SK-N-SH (cell line): ENCODE measurements around the gene COL5A1. TPM values are rescaled to one million over a fixed set of nuclear protein-coding genes. Genes with fewer than 3 reads are reported as not detected.

Source experiments
- CTCF ChIA-PET: fragments of 300-600, 350-600 bp; formaldehyde crosslinking; extraction: SDS; loops from one replicate; lab custom pipeline; 2021; lab: Yijun Ruan, JAX
- POLR2A ChIA-PET: fragments of 350-600 bp; sonication (Branson Sonifier 250); formaldehyde crosslinking; extraction: SDS; loops from one replicate; lab custom pipeline; 2020; ENCODE audit warnings: antibody characterized with exemption, inconsistent platforms; lab: Yijun Ruan, JAX
- DNase-seq: peaks from one replicate; pipeline ENCODE4 v3.0.0; 2012
- H2AFZ ChIP-seq: fragments of 200-600 bp; sonication (generic); 2 replicates; pipeline ENCODE4 v1.8.1; 2016; ENCODE audit warnings: antibody characterized with exemption, mild to moderate bottlenecking, low read depth
- H3F3A ChIP-seq: fragments of 200-600 bp; sonication (generic); replicated peaks from 2 replicates; pipeline ENCODE3; 2016; ENCODE audit warnings: antibody characterized with exemption, mild to moderate bottlenecking; ENCODE audit not compliant: insufficient read depth
- H3K27ac ChIP-seq, 2 experiments: fragments of 200-500 bp in 1 of 2; fragments of 200-600 bp in 1 of 2; sonication (Bioruptor generic) in 1 of 2; sonication (generic), shearing (Covaris generic) in 1 of 2; 2 replicates each; pipeline versions ENCODE4 v1.5.1 to v1.6.1; 2014 to 2016; ENCODE audit warnings: low read depth in 2 of 2, inconsistent platforms in 1 of 2, low read length in 1 of 2, mild to moderate bottlenecking in 1 of 2, mixed read lengths in 1 of 2
- H3K27me3 ChIP-seq: fragments of 200-600 bp; sonication (generic), shearing (Covaris generic); 2 replicates; pipeline ENCODE4 v1.6.1; 2016; ENCODE audit warnings: mixed run types; ENCODE audit not compliant: insufficient read depth
- H3K36me3 ChIP-seq, 2 experiments: fragments of 200-500 bp in 1 of 2; fragments of 200-600 bp in 1 of 2; sonication (Bioruptor generic) in 1 of 2; sonication (generic) in 1 of 2; replicated peaks in 1 of 2; 2 replicates each; pipeline versions ENCODE3 to v1.5.1; 2014 to 2016; ENCODE audit warnings: low read length in 1 of 2, mild to moderate bottlenecking in 1 of 2; ENCODE audit not compliant: insufficient read depth in 2 of 2, control insufficient read depth in 1 of 2
- H3K4me1 ChIP-seq, 2 experiments: fragments of 200-500 bp in 1 of 2; fragments of 200-600 bp in 1 of 2; sonication (Bioruptor generic) in 1 of 2; sonication (generic), shearing (Covaris generic) in 1 of 2; 2 replicates each; pipeline versions ENCODE4 v1.5.1 to v1.6.1; 2014 to 2016; ENCODE audit warnings: low read depth in 1 of 2, low read length in 1 of 2, mixed run types in 1 of 2; ENCODE audit not compliant: insufficient read depth in 2 of 2, control insufficient read depth in 1 of 2
- H3K4me2 ChIP-seq: fragments of 200-600 bp; sonication (generic), shearing (Covaris generic); 2 replicates; pipeline ENCODE4 v1.6.1; 2017; ENCODE audit warnings: mixed run types
- H3K4me3 ChIP-seq, 2 experiments: fragments of 200-500 bp in 1 of 2; fragments of 200-600 bp in 1 of 2; sonication (Bioruptor generic) in 1 of 2; sonication (generic), shearing (Covaris generic) in 1 of 2; 2 replicates each; pipeline versions ENCODE4 v1.5.1 to v1.8.1; 2014 to 2016; ENCODE audit warnings: low read depth in 2 of 2, inconsistent platforms in 1 of 2, low read length in 1 of 2, mild to moderate bottlenecking in 1 of 2, mixed read lengths in 1 of 2, moderate library complexity in 1 of 2
- H3K79me2 ChIP-seq: fragments of 200-600 bp; sonication (generic); 2 replicates; pipeline ENCODE4 v1.8.1; 2017; ENCODE audit warnings: mild to moderate bottlenecking; ENCODE audit not compliant: insufficient read depth
- H3K9ac ChIP-seq: fragments of 200-600 bp; sonication (generic); 2 replicates; pipeline ENCODE4 v1.6.1; 2017; ENCODE audit warnings: mixed run types
- H3K9me2 ChIP-seq: fragments of 200-600 bp; sonication (generic); 2 replicates; pipeline ENCODE4 v1.6.1; 2017; ENCODE audit warnings: mixed run types
- H3K9me3 ChIP-seq: fragments of 200-600 bp; sonication (generic); 2 replicates; pipeline ENCODE4 v1.6.1; 2017; ENCODE audit warnings: mixed run types, mild to moderate bottlenecking, moderate library complexity
- H4K20me1 ChIP-seq: fragments of 200-600 bp; sonication (generic); 2 replicates; pipeline ENCODE4 v1.6.1; 2017; ENCODE audit warnings: mild to moderate bottlenecking, mixed run types; ENCODE audit not compliant: insufficient read depth
- CHD2 ChIP-seq: fragments of 150-350 bp; IDR thresholded peaks from 2 replicates; pipeline ENCODE4 v1.6.1; 2018; ENCODE audit warnings: low read length; ENCODE audit not compliant: partially characterized antibody
- ELF1 ChIP-seq: IDR thresholded peaks from 2 replicates; pipeline ENCODE4 v1.4.0; 2012
- EP300 ChIP-seq, 2 experiments: IDR thresholded peaks; 2 replicates each; pipeline versions ENCODE4 v1.4.0 to v1.6.1; 2012; ENCODE audit warnings: borderline replicate concordance in 1 of 2, low read depth in 1 of 2, low read length in 1 of 2
- EZH2phosphoT487 ChIP-seq: fragments of 200-600 bp; sonication (generic); IDR thresholded peaks from 2 replicates; pipeline ENCODE4 v1.6.1; 2017; ENCODE audit warnings: low read depth, mixed run types, mild to moderate bottlenecking, antibody characterized with exemption, moderate library complexity, borderline replicate concordance
- FOSL2 ChIP-seq: IDR thresholded peaks from 2 replicates; pipeline ENCODE4 v1.4.0; 2012; ENCODE audit warnings: low read depth, mild to moderate bottlenecking, moderate library complexity, borderline replicate concordance
- FOXJ3 ChIP-seq: sonication (generic); formaldehyde crosslinking; IDR thresholded peaks from 2 replicates; pipeline ENCODE4 v1.5.1; 2020; ENCODE audit warnings: mild to moderate bottlenecking, missing genetic modification reagents
- FOXM1 ChIP-seq: IDR thresholded peaks from 2 replicates; pipeline ENCODE4 v1.4.0; 2012; ENCODE audit warnings: low read depth, mild to moderate bottlenecking
- JUND ChIP-seq: IDR thresholded peaks from 2 replicates; pipeline ENCODE4 v1.4.0; 2012
- MEF2A ChIP-seq: IDR thresholded peaks from 2 replicates; pipeline ENCODE4 v1.4.0; 2012; ENCODE audit warnings: low read depth, borderline replicate concordance
- MXI1 ChIP-seq: IDR thresholded peaks from 2 replicates; pipeline ENCODE4 v1.6.1; 2012; ENCODE audit warnings: mild to moderate bottlenecking, low read depth, low read length, improper control_type of control experiment
- NRF1 ChIP-seq: IDR thresholded peaks from 2 replicates; pipeline ENCODE4 v1.6.1; 2012; ENCODE audit warnings: low read depth, mild to moderate bottlenecking, low read length
- RAD21 ChIP-seq: IDR thresholded peaks from 2 replicates; pipeline ENCODE4 v1.6.1; 2012; ENCODE audit warnings: mild to moderate bottlenecking, low read length
- RCOR1 ChIP-seq: fragments of 150-350 bp; IDR thresholded peaks from 2 replicates; pipeline ENCODE4 v1.6.1; 2017; ENCODE audit warnings: antibody characterized with exemption, low read length
- RFX5 ChIP-seq: IDR thresholded peaks from 2 replicates; pipeline ENCODE4 v1.6.1; 2012; ENCODE audit warnings: mild to moderate bottlenecking, improper control_type of control experiment, low read length
- RXRA ChIP-seq: IDR thresholded peaks from 2 replicates; pipeline ENCODE4 v1.4.0; 2012; ENCODE audit warnings: low read depth, mild to moderate bottlenecking, borderline replicate concordance
- SIN3A ChIP-seq: IDR thresholded peaks from 2 replicates; pipeline ENCODE4 v1.6.1; 2012; ENCODE audit warnings: low read depth, mild to moderate bottlenecking, low read length, moderate library complexity, borderline replicate concordance
- SMC3 ChIP-seq: IDR thresholded peaks from 2 replicates; pipeline ENCODE4 v1.6.1; 2012; ENCODE audit warnings: low read depth, low read length, improper control_type of control experiment
- TAF1 ChIP-seq: IDR thresholded peaks from 2 replicates; pipeline ENCODE4 v1.6.1; 2012; ENCODE audit warnings: low read depth, mild to moderate bottlenecking, low read length, moderate library complexity, borderline replicate concordance
- TEAD4 ChIP-seq: IDR thresholded peaks from 2 replicates; pipeline ENCODE4 v1.4.0; 2012; ENCODE audit warnings: mild to moderate bottlenecking, borderline replicate concordance; ENCODE audit not compliant: insufficient read depth
- YY1 ChIP-seq: IDR thresholded peaks from 2 replicates; pipeline ENCODE4 v1.4.0; 2012; ENCODE audit warnings: low read depth, mild to moderate bottlenecking
- WGBS: methylation state at CpG from one replicate; pipeline ENCODE4 v1.1.6; 2017; ENCODE audit warnings: low lambda C conversion rate; 5-methylcytosine and 5-hydroxymethylcytosine counted together
- polyA plus RNA-seq, 3 experiments: library from polyadenylated mRNA; depleted of rRNA; stranded (reverse); fragments of >200 nt; gene quantifications; 2 replicates each; pipeline ENCODE4 v1.2.3, GENCODE V29; 2012
- TF ChIP-seq, protein P1 (sequence below): fragments of 150-350 bp; IDR thresholded peaks from 2 replicates; pipeline ENCODE4 v1.6.1; 2016; ENCODE audit warnings: mild to moderate bottlenecking, low read depth, low read length
- TF ChIP-seq, protein P2 (sequence below): IDR thresholded peaks from 2 replicates; pipeline ENCODE4 v1.4.0; 2012; ENCODE audit warnings: low read depth, borderline replicate concordance
- TF ChIP-seq, protein P3 (sequence below): fragments of 150-350 bp; IDR thresholded peaks from 2 replicates; pipeline ENCODE4 v1.6.1; 2017; ENCODE audit warnings: antibody characterized with exemption, low read length, low read depth, borderline replicate concordance
- TF ChIP-seq, protein P4 (sequence below): IDR thresholded peaks from 2 replicates; pipeline ENCODE4; 2012

COL5A1 gene
- polyA plus RNA-seq, 1 of the 3 experiments (the other 2 are of a cell fraction), result 73.8 TPM

DNA sequence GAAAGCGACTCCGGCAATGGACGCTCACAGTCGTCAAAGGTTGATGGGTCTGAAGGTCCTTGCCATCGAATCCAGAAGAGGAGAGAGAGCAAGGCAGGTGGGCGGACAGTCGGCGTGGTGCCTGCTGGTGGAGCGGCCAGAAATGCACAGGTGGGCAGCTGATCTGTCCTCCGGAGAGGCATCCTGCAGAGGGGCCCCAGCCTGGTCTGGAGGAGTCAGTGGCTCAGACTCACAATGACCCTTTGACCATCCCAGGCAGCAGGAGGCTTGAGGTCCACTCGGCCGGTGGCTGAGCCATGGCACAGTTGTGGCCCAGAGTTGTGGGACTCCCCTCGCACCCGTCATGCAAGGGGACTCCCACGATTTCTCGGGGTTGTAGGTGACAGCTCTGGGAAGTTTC is 204.6 kb downstream of the COL5A1 start:
- Histone ChIP-seq H3K9ac (no peak overlapping the region), H3K4me3 (no peak overlapping the region), H3K4me2 (no peak overlapping the region), H3K9me3 (no peaks in the 10 kb centered on the region), H3K27ac (no peak overlapping the region), H2AFZ (no peak overlapping the region), H3K27me3 (no peaks in the 10 kb centered on the region), H3K79me2 (no peaks in the 10 kb centered on the region), H3K9me2 (no peaks in the 10 kb centered on the region), H3F3A (peaks cover 25% of the 10 kb centered on the region), H4K20me1 (peaks cover 3% of the 10 kb centered on the region; the same call in 1 of the 2 replicates), H3K4me1 (no peaks in the 10 kb centered on the region), H3K36me3 (peaks cover 34 to 41% of the 10 kb centered on the region in 2 experiments)
- ChIA-PET POLR2A (no interaction called here), CTCF (no interaction called here)
- 77% methylated on average over 12 of the region's 16 CpGs for WGBS
- TF ChIP-seq SMC3 (no peak), ELF1 (no peak), FOSL2 (no peak), EZH2phosphoT487 (no peak), RAD21 (no peak), CHD2 (no peak), FOXJ3 (CRISPR knock-in tag) (no peak), JUND (no peak), TEAD4 (no peak), RCOR1 (no peak), RFX5 (no peak)
- TF ChIP-seq, protein P1, sequence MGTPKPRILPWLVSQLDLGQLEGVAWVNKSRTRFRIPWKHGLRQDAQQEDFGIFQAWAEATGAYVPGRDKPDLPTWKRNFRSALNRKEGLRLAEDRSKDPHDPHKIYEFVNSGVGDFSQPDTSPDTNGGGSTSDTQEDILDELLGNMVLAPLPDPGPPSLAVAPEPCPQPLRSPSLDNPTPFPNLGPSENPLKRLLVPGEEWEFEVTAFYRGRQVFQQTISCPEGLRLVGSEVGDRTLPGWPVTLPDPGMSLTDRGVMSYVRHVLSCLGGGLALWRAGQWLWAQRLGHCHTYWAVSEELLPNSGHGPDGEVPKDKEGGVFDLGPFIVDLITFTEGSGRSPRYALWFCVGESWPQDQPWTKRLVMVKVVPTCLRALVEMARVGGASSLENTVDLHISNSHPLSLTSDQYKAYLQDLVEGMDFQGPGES, result no peak
- DNase-seq, result no peak

DNA sequence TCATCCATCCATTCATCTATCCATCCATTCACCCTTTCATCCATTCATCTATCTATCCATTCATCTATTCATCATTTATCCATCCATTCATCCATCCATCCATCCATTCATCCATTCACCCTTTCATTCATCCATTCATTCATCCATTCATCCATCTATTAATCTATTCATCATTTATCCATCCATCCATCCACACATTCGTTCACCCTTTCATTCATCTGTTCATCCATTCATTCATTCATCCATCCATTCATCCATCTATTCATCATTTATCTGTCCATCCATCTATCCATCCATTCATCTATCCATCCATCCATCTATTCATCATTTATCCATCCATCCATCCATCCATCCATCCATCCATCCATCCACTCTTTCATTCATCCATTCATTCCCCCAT is 205.1 kb downstream of the COL5A1 start:
- Histone ChIP-seq H3K4me3 (no peak overlapping the region), H3K79me2 (no peaks in the 10 kb centered on the region), H3K9me3 (no peaks in the 10 kb centered on the region), H3K4me1 (no peaks in the 10 kb centered on the region), H2AFZ (no peak overlapping the region), H3F3A (peaks cover 22% of the 10 kb centered on the region), H3K27ac (no peak overlapping the region), H3K27me3 (no peaks in the 10 kb centered on the region), H3K9ac (no peak overlapping the region), H3K36me3 (peaks cover 32 to 36% of the 10 kb centered on the region in 2 experiments), H4K20me1 (no peaks in the 10 kb centered on the region; the same call in 1 of the 2 replicates), H3K4me2 (no peak overlapping the region), H3K9me2 (no peaks in the 10 kb centered on the region)
- POLR2A ChIA-PET, result no interaction called here
- 7% methylated on average over 1 of the region's 1 CpG for WGBS
- TF ChIP-seq RCOR1 (no peak), EP300 (IDR thresholded peaks at IDR 0.05; ENCODE audit: borderline replicate concordance in 1 of 2, low read depth in 1 of 2, low read length in 1 of 2) (no peak), ELF1 (no peak), FOSL2 (no peak), MXI1 (no peak), FOXM1 (no peak), SIN3A (no peak), EZH2phosphoT487 (no peak), YY1 (no peak), NRF1 (no peak), MEF2A (no peak), TAF1 (no peak), FOXJ3 (CRISPR knock-in tag) (no peak), CHD2 (no peak), RXRA (no peak)
- TF ChIP-seq, protein P2, sequence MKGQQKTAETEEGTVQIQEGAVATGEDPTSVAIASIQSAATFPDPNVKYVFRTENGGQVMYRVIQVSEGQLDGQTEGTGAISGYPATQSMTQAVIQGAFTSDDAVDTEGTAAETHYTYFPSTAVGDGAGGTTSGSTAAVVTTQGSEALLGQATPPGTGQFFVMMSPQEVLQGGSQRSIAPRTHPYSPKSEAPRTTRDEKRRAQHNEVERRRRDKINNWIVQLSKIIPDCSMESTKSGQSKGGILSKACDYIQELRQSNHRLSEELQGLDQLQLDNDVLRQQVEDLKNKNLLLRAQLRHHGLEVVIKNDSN, result no peak
- TF ChIP-seq, protein P3, sequence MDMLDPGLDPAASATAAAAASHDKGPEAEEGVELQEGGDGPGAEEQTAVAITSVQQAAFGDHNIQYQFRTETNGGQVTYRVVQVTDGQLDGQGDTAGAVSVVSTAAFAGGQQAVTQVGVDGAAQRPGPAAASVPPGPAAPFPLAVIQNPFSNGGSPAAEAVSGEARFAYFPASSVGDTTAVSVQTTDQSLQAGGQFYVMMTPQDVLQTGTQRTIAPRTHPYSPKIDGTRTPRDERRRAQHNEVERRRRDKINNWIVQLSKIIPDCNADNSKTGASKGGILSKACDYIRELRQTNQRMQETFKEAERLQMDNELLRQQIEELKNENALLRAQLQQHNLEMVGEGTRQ, result no peak
- TF ChIP-seq, protein P1, result no peak
- TF ChIP-seq, protein P4, sequence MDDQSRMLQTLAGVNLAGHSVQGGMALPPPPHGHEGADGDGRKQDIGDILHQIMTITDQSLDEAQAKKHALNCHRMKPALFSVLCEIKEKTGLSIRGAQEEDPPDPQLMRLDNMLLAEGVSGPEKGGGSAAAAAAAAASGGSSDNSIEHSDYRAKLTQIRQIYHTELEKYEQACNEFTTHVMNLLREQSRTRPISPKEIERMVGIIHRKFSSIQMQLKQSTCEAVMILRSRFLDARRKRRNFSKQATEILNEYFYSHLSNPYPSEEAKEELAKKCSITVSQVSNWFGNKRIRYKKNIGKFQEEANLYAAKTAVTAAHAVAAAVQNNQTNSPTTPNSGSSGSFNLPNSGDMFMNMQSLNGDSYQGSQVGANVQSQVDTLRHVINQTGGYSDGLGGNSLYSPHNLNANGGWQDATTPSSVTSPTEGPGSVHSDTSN, result no peak
- DNase-seq, result no peak
- CTCF ChIA-PET, result no interaction called here
